Right lobe of liver (tissue), 6 donors: Measurements from ENCODE around the gene TOR1AIP1. TPM values are rescaled to one million over a fixed set of nuclear protein-coding genes. Genes with fewer than 3 reads are reported as not detected.
A peak's percentile ranks its signal among the peaks of the same experiment; 100 is the strongest.

Source experiments
- ATAC-seq, 4 donors: fragments of 200-7000 bp; cut with Tn5 transposase; one replicate each; pipeline ENCODE4 v1.9.1; 2020; ENCODE audit warnings: mild to moderate bottlenecking in 4 of 4, moderate library complexity in 4 of 4
- DNase-seq, 3 donors: peaks; one replicate each; pipeline ENCODE4 v3.0.0-alpha.2; 2020
- H3K27ac ChIP-seq, 3 donors: fragments of 200-600 bp; one replicate each; pipeline ENCODE4 v1.8.0; 2022
- H3K27me3 ChIP-seq, 2 donors: fragments of 200-600 bp; one replicate each; pipeline ENCODE4 v1.8.0; 2022
- H3K36me3 ChIP-seq, 4 donors: fragments of 200-600 bp; sonication (generic) in 1 of 4; one replicate each; pipeline versions ENCODE4 v1.5.1 to v1.8.0; 2017 to 2022; ENCODE audit warnings: control low read depth in 1 of 4
- H3K4me1 ChIP-seq, 4 donors: fragments of 200-600 bp; sonication (generic) in 1 of 4; one replicate each; pipeline versions ENCODE4 v1.5.1 to v1.8.0; 2017 to 2022; ENCODE audit warnings: control low read depth in 1 of 4
- H3K4me3 ChIP-seq, 3 donors: fragments of 200-600 bp; one replicate each; pipeline ENCODE4 v1.8.0; 2022
- H3K9me3 ChIP-seq, 4 donors: fragments of 200-600 bp; sonication (generic) in 1 of 4; one replicate each; pipeline versions ENCODE4 v1.5.1 to v1.8.0; 2017 to 2022; ENCODE audit warnings: control low read depth in 1 of 4
- POLR2A ChIP-seq: fragments of 450-650 bp; IDR thresholded peaks from one replicate; pipeline ENCODE4 v1.6.1; 2017; ENCODE audit warnings: antibody characterized with exemption, mild to moderate bottlenecking
- WGBS: methylation state at CpG from one replicate; pipeline ENCODE4 v1.1.6; 2018; ENCODE audit warnings: low coverage, low lambda C conversion rate; ENCODE audit not compliant: insufficient coverage; ENCODE audit errors: missing lambda C conversion rate; 5-methylcytosine and 5-hydroxymethylcytosine counted together
- intact Hi-C, 2 donors: fragments of 100-400 bp; cut with DNase I; formaldehyde crosslinking; loops; one replicate each; pipeline versions ENCODE4 v1.11.2 to v1.14.1; 2022
- total RNA-seq, 6 experiments: library from RNA; depleted of rRNA in 2 of 6; stranded (reverse); fragments of >200 nt in 2 of 6; fragmentation: NEBNext Ultra II Directional in 3 of 6; extraction: Animal tissue kit (Norgen Biotek cat#: 25700) in 3 of 6; gene quantifications; one replicate each; pipeline versions ENCODE4 v1.1.0 to v1.2.4, GENCODE V29; 2016 to 2023
- TF ChIP-seq, protein P1 (sequence below), 4 donors: fragments of 200-600 bp in 3 of 4; fragments of 450-650 bp in 1 of 4; IDR thresholded peaks; one replicate each; pipeline versions ENCODE4 v1.5.1 to v1.8.0; 2016 to 2022; ENCODE audit warnings: antibody characterized with exemption in 4 of 4, mild to moderate bottlenecking in 2 of 4
- donor health status: DM: no; HTN: yes; CAD: no.
- donor health status: DM: no; HTN: no; CAD: no.
- donor health status: DM: no; HTN: no; CAD: no.
- donor health status: DM: no; HTN: yes; CAD: no.
- donor health status: DM: no; HTN: yes; CAD: no.

Gene TOR1AIP1
- total RNA-seq, 6 experiments from 2014 or later = 18.0 to 31.2 (median 23.0) TPM

DNA sequence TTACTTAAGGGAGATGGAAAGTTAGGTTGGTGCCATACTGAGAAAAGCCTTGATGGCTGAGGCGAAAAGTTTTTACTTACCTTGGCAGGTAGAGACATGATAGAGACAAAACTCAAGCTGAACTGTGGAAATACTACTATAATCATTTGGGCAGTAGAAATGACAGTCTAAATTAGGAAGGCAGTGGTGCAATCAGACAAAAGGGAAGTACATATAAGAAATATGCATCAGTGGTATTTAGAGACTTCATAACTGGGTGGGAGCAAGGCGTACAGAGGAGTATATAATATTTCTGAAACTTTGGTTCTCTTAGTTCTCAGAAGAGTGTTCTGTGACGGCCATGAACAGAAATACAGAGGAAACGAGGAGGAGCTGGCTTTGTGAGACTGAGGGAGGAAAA, 70.1 kb downstream of the TOR1AIP1 start:
- H3K27ac ChIP-seq = no peak overlapping the region
- WGBS = 69% methylated on average over 4 of the region's 4 CpGs
- H3K27me3 ChIP-seq = no peaks in the 10 kb centered on the region
- no peak overlapping the region for H3K4me3 ChIP-seq
- TF ChIP-seq POLR2A = no peak
- TF ChIP-seq, protein P1, sequence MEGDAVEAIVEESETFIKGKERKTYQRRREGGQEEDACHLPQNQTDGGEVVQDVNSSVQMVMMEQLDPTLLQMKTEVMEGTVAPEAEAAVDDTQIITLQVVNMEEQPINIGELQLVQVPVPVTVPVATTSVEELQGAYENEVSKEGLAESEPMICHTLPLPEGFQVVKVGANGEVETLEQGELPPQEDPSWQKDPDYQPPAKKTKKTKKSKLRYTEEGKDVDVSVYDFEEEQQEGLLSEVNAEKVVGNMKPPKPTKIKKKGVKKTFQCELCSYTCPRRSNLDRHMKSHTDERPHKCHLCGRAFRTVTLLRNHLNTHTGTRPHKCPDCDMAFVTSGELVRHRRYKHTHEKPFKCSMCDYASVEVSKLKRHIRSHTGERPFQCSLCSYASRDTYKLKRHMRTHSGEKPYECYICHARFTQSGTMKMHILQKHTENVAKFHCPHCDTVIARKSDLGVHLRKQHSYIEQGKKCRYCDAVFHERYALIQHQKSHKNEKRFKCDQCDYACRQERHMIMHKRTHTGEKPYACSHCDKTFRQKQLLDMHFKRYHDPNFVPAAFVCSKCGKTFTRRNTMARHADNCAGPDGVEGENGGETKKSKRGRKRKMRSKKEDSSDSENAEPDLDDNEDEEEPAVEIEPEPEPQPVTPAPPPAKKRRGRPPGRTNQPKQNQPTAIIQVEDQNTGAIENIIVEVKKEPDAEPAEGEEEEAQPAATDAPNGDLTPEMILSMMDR (IDR thresholded peaks at IDR 0.05) = no peak
- ATAC-seq = no peak
- H3K4me1 ChIP-seq = peaks cover 0 to 21% (median 2%) of the 10 kb centered on the region in 4 donors
- intact Hi-C loops = no loop called here
- H3K9me3 ChIP-seq = no peaks in the 10 kb centered on the region
- H3K36me3 ChIP-seq = no peaks in the 10 kb centered on the region
- no peak for DNase-seq

DNA sequence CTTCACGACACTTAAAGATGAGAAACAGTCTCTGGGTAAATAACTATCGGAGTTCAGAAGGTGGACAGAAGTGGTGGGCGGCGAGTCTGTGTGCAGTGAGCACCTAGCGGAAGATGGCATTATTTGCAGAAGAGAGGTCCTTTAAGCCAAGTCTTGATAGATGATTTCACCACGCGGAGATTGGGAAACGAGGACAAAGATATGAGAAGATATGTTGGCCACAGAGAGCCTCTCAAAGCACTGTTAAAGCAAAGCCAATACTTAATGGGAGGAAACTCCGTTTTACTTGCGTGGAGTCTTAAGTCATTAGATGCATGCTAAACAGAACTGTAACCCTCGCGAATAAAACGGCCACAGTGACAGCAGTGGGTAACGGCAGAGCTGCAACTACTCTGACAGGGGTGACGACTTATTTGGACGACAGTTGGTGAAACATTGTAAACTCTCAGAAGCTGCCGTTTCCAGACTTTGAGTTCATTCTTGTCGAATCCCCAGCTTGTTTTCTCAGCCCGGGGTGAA, 71.9 kb downstream of the TOR1AIP1 start:
- DNase-seq (peak in 1 of 3 donors; percentile 55), ATAC-seq (peak; percentile 13 to 39 (median 29))
- H3K36me3 ChIP-seq = no peaks in the 10 kb centered on the region
- peak overlapping the region; percentile 77 to 94 (median 88) for H3K4me3 ChIP-seq
- H3K27me3 ChIP-seq = no peaks in the 10 kb centered on the region
- TF ChIP-seq POLR2A = no peak
- TF ChIP-seq, protein P1 (IDR thresholded peaks at IDR 0.05) = no peak
- H3K4me1 ChIP-seq = peaks cover 0 to 21% (median 2%) of the 10 kb centered on the region in 4 donors
- intact Hi-C loops = no loop called here
- peak overlapping the region; percentile 89 to 93 (median 91) for H3K27ac ChIP-seq
- no peaks in the 10 kb centered on the region for H3K9me3 ChIP-seq
- WGBS = 2% methylated on average over 19 of the region's 19 CpGs

DNA sequence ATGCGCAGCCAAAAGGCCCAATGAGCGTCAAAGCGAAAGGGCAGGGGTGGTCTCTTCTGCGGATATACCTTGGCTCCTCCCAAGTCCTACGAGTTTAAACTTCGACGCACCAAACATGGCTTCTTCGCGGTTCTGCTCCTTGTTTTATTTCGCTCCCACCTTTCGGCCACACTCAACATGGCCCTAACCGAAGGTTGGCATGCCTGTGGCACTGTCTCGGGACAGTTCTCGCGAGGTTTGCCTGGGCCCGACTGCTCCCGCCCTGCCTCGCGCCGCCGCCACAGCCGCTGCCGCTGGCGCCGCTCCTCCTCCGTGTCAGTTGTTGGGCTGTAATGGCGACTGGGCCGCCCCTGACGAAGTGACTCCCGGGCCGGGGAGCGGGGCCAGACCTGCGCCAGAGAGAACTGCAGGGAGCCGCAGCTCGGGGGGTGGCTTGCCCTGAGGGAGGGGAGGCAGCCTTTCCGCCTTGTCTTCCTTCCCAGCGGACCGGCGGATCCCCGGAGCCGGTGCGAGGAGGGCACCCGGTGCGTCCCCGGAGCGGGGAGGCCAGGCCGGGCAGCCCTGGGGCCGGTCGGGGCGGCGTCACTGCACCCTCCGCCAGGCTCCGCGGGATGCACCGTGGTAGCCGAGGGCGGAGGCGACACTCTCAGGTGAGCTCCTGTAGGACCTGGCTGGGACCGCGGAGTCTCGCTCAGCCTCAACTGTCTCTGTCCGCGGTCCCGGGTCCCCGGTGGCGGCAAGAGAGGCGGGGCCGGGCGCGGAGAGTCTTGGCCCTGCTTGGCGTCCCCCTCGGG, 72.6 kb downstream of the TOR1AIP1 start, which contains the start of gene CEP350:
CEP350 (plus strand) TSS at position 318 of the 794 bp plus-strand sequence. CDS start 31,372 bp downstream, outside the sequence.
- Histone ChIP-seq H3K4me3 (peak within 1 kb of the TSS; percentile 77 to 94 (median 88)), H3K27ac (peak within 1 kb of the TSS; percentile 89 to 93 (median 91)), H3K27me3 (no peaks in the 10 kb centered on the region), H3K9me3 (no peaks in the 10 kb centered on the region), H3K36me3 (no peaks in the 10 kb centered on the region), H3K4me1 (peaks cover 0 to 21% (median 2%) of the 10 kb centered on the region in 4 donors)
- WGBS = 1% methylated on average over 12 of the region's 72 CpGs
- ATAC-seq (peak; percentile 95 to 97 (median 96)), DNase-seq (peak; percentile 98 to 99 (median 98))
- intact Hi-C loops = no loop called here
- TF ChIP-seq, protein P1 (IDR thresholded peaks at IDR 0.05) = no peak
- TF ChIP-seq POLR2A = peak; percentile 94

DNA sequence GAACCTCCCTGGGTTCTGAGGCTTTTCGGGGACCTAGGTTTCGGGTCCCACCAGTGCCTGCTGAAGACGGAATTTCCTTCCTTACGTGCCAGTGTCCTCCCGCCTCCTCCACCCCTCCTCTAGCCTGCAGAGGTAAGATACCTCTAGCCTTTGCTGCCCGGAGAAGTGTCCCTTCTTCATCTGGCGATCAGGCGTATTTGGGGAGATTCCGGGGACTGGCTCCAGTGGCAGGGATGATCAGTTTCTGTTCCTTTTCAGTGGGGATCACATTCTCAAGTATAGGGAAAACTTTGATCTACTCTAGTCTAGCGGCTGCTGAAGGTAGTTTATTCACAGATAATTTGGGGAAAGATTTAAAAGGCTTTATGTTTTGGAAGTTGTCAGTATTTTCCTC, 73.2 kb downstream of the TOR1AIP1 start:
- 0% methylated on average over 5 of the region's 10 CpGs for WGBS
- Histone ChIP-seq H3K36me3 (no peaks in the 10 kb centered on the region), H3K9me3 (no peaks in the 10 kb centered on the region), H3K4me1 (peaks cover 0 to 21% (median 2%) of the 10 kb centered on the region in 4 donors), H3K27me3 (no peaks in the 10 kb centered on the region), H3K27ac (peak overlapping the region; percentile 89 to 93 (median 91)), H3K4me3 (peak overlapping the region; percentile 77 to 94 (median 88))
- intact Hi-C loops = no loop called here
- TF ChIP-seq POLR2A = no peak
- TF ChIP-seq, protein P1 (IDR thresholded peaks at IDR 0.05) = no peak
- DNase-seq = no peak
- ATAC-seq = peak in 3 of 4 donors; percentile 4 to 20 (median 8)
